Endothelial cell (in vitro differentiated cells): ENCODE measurements around the gene HSPA4L. TPM values are rescaled to one million over a fixed set of nuclear protein-coding genes. Genes with fewer than 3 reads are reported as not detected.

Source experiments
- DNase-seq: peaks from one replicate; pipeline ENCODE4 v3.0.0; 2021; ENCODE audit warnings: low spot score
- H3K27ac Mint-ChIP-seq: one replicate; pipeline ENCODE4 v1.8.0; 2021; ENCODE audit warnings: mixed read lengths, inconsistent platforms; ENCODE audit not compliant: unreplicated experiment
- H3K27me3 Mint-ChIP-seq: one replicate; pipeline ENCODE4 v1.8.0; 2021; ENCODE audit warnings: mild to moderate bottlenecking, moderate library complexity, mixed read lengths, inconsistent platforms; ENCODE audit not compliant: unreplicated experiment
- H3K36me3 Mint-ChIP-seq: one replicate; pipeline ENCODE4 v1.8.0; 2021; ENCODE audit warnings: mild to moderate bottlenecking, low read depth, mixed read lengths, inconsistent platforms; ENCODE audit not compliant: unreplicated experiment
- H3K4me1 Mint-ChIP-seq: one replicate; pipeline ENCODE4 v1.8.0; 2021; ENCODE audit warnings: mild to moderate bottlenecking, mixed read lengths, inconsistent platforms; ENCODE audit not compliant: unreplicated experiment
- H3K4me3 Mint-ChIP-seq: one replicate; pipeline ENCODE4 v1.8.0; 2021; ENCODE audit warnings: mild to moderate bottlenecking, mixed read lengths, inconsistent platforms; ENCODE audit not compliant: unreplicated experiment
- H3K9me3 Mint-ChIP-seq: one replicate; pipeline ENCODE4 v1.8.0; 2021; ENCODE audit warnings: mixed read lengths, inconsistent platforms; ENCODE audit not compliant: unreplicated experiment
- total RNA-seq: library from RNA; stranded (reverse); fragmentation: NEBNext Ultra II Directional; extraction: Animal tissue kit (Norgen Biotek cat#: 25700); gene quantifications from one replicate; pipeline ENCODE4 v1.2.1, GENCODE V29; 2021; ENCODE audit not compliant: unreplicated experiment
- TF ChIP-seq, protein P1 (sequence below): fragments of 200-600 bp; sonication (generic); IDR thresholded peaks from one replicate; pipeline ENCODE4 v1.5.0; 2021; ENCODE audit warnings: antibody characterized with exemption; ENCODE audit not compliant: unreplicated experiment

Gene HSPA4L
- total RNA-seq, 1 donor from 2014 or later: 1.6 TPM

DNA sequence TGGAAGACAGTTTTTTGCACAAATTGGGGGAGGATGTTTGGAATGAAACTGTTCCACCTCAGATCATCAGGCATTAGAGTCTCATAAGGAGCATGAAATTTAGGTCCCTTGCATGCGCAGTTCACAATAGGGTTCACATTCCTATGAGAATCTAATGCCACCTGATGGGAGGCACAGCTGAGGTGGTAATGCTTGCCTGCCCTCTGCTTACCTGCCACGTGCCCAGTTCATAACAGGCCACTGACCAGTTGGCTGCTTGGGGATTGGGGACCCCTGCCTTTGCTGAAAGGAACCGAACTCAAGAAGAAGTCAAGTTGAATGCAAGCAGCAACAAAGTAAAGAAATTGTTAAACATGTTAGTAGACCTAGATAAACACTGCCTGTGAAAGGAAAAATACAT lies 4.6 kb upstream of the HSPA4L start:
- Mint-ChIP-seq H3K27ac (no peak overlapping the region), H3K9me3 (no peaks in the 10 kb centered on the region), H3K36me3 (no peaks in the 10 kb centered on the region), H3K4me1 (peaks cover 3% of the 10 kb centered on the region), H3K27me3 (no peaks in the 10 kb centered on the region), H3K4me3 (no peak overlapping the region)
- TF ChIP-seq, protein P1, sequence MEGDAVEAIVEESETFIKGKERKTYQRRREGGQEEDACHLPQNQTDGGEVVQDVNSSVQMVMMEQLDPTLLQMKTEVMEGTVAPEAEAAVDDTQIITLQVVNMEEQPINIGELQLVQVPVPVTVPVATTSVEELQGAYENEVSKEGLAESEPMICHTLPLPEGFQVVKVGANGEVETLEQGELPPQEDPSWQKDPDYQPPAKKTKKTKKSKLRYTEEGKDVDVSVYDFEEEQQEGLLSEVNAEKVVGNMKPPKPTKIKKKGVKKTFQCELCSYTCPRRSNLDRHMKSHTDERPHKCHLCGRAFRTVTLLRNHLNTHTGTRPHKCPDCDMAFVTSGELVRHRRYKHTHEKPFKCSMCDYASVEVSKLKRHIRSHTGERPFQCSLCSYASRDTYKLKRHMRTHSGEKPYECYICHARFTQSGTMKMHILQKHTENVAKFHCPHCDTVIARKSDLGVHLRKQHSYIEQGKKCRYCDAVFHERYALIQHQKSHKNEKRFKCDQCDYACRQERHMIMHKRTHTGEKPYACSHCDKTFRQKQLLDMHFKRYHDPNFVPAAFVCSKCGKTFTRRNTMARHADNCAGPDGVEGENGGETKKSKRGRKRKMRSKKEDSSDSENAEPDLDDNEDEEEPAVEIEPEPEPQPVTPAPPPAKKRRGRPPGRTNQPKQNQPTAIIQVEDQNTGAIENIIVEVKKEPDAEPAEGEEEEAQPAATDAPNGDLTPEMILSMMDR: no peak
- DNase-seq: no peak

DNA sequence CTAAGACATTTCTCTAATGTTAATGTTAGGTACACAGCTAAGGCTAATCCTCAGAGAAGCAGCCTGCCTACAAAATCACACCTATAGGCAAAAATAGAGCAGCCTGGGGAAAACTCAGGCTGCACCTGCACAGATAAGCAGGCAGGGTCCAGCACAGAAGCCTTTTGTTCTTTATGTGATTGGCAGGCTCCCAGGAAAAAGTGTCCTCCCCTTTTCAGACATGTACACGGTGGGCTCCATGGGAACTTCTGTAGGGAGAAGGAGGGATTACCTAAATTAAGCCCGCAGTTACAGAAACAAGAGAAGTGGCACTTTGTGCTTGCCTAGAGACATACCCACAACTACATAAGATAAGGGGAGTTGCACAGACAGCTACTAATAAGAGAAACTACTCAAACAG lies 4.0 kb upstream of the HSPA4L start:
- H3K27me3 Mint-ChIP-seq: no peaks in the 10 kb centered on the region
- no peak overlapping the region for H3K27ac Mint-ChIP-seq
- TF ChIP-seq, protein P1: no peak
- no peak for DNase-seq
- no peak overlapping the region for H3K4me3 Mint-ChIP-seq
- no peaks in the 10 kb centered on the region for H3K36me3 Mint-ChIP-seq
- H3K4me1 Mint-ChIP-seq: peaks cover 3% of the 10 kb centered on the region
- no peaks in the 10 kb centered on the region for H3K9me3 Mint-ChIP-seq

DNA sequence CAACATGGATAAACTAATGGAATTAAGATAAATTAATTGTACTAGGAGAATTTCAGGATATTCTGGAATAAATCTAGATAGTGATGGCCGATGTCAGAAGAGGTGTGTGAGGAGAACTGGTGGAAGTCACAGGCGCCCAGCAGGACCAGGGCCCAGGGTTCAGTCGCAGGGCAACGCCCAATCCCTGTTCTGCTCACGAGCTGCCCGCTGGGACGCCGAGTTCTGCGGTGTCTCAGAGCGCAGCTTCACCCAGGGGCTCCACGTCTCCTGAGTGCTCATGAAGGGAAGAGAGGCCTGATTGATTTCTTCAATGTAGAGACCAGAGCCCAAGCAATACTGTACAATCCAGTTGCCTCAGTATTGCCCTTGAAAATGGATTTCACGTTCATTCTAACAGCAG lies 1.5 kb upstream of the HSPA4L start:
- TF ChIP-seq, protein P1: no peak
- peak overlapping the region; percentile 72 for H3K4me3 Mint-ChIP-seq
- no peaks in the 10 kb centered on the region for H3K9me3 Mint-ChIP-seq
- H3K27me3 Mint-ChIP-seq: peaks cover 3% of the 10 kb centered on the region
- H3K36me3 Mint-ChIP-seq: no peaks in the 10 kb centered on the region
- H3K4me1 Mint-ChIP-seq: peaks cover 6% of the 10 kb centered on the region
- no peak for DNase-seq
- H3K27ac Mint-ChIP-seq: no peak overlapping the region

DNA sequence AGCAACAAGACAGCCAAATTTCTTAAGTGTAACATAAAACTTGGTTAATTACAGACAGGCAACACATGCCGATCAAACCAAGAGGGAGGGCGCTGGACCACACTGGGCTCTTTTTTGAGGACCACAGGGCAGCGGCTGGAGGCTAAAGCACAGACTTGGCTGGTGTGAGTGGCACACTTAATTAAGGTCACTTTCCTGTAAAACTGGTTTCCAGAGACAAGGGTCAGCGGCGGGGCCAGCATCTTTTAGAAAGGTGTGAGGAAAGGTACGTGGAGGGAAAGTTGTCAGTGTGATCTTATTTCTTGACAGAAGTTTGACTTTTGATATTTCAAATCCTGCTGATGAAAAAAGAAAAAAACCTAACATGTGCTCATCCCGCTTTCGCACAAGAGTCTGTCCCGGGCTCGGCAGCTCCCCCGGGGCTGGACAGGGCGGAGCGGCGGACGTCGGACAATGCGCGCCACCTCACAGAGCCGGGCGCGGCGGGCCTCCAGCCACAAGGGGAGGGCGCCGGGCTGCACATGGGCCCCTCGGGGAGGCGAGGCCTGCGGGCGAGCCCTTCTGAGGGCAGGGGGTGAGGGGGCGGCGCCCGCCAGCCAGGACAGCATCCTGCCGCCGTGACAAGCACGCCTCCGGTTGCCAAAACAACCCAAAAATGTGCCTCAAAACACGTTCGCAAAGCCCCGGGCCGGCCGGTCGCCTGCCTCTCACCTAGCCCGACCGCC lies 660 bp upstream of the HSPA4L start:
- Mint-ChIP-seq H3K4me3 (peak overlapping the region; percentile 84), H3K27me3 (peaks cover 3% of the 10 kb centered on the region), H3K4me1 (peaks cover 6% of the 10 kb centered on the region), H3K27ac (no peak overlapping the region), H3K36me3 (no peaks in the 10 kb centered on the region), H3K9me3 (no peaks in the 10 kb centered on the region)
- no peak for DNase-seq
- TF ChIP-seq, protein P1: no peak

DNA sequence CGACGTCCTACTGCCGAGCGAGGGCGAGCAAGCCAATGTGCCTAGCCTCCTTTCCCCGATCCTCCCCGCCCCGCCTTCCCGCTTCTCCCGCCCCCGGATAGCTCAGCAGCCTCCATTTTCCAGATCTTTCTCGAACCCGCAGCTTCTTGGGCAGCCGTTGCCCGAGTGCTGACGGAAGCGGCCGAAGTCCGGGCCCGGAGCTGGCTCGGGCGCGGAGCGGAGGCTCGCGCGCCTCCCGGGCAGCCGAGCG lies 172 bp upstream of the HSPA4L start:
- peak overlapping the region; percentile 77 for H3K4me3 Mint-ChIP-seq
- TF ChIP-seq, protein P1: no peak
- H3K4me1 Mint-ChIP-seq: peaks cover 6% of the 10 kb centered on the region
- H3K36me3 Mint-ChIP-seq: no peaks in the 10 kb centered on the region
- H3K27me3 Mint-ChIP-seq: peaks cover 3% of the 10 kb centered on the region
- peak; percentile 90 for DNase-seq
- H3K9me3 Mint-ChIP-seq: no peaks in the 10 kb centered on the region
- H3K27ac Mint-ChIP-seq: no peak overlapping the region
